OCI-LY3 (cell line): ENCODE measurements around the gene BAZ2B.

Source experiments
- H2AFZ ChIP-seq: fragments of 200-600, 300-600 bp; shearing (Covaris generic); 2 replicates; pipeline ENCODE4 v1.6.0; 2014; ENCODE audit warnings: antibody characterized with exemption, low read depth, low read length
- H3K27ac ChIP-seq: fragments of 200-600, 300-600 bp; sonication (generic); 2 replicates; pipeline ENCODE4 v1.5.1; 2014; ENCODE audit warnings: mild to moderate bottlenecking, low read length, moderate library complexity, mixed read lengths
- H3K27me3 ChIP-seq: fragments of 200-600, 300-600 bp; sonication (generic); 2 replicates; pipeline ENCODE4 v1.6.1; 2014; ENCODE audit warnings: low read depth, low read length, mixed read lengths
- H3K36me3 ChIP-seq: fragments of 200-600, 300-600 bp; sonication (generic); replicated peaks from 2 replicates; pipeline ENCODE3; 2014; ENCODE audit warnings: low read depth, low read length, mixed read lengths
- H3K4me1 ChIP-seq: fragments of 300-600, 200-600 bp; sonication (generic); 2 replicates; pipeline ENCODE4 v1.6.1; 2014; ENCODE audit warnings: low read length, mixed read lengths
- H3K4me2 ChIP-seq: fragments of 200-600, 300-600 bp; sonication (generic); 2 replicates; pipeline ENCODE4 v1.6.1; 2014; ENCODE audit warnings: low read length, mixed read lengths
- H3K4me3 ChIP-seq: fragments of 300-600, 200-600 bp; sonication (generic); 2 replicates; pipeline ENCODE4 v1.5.1; 2014; ENCODE audit warnings: antibody characterized with exemption, mild to moderate bottlenecking, low read length, moderate library complexity
- H3K79me2 ChIP-seq: fragments of 300-600, 200-600 bp; shearing (Covaris generic); 2 replicates; pipeline ENCODE4 v1.6.1; 2014; ENCODE audit warnings: mild to moderate bottlenecking, low read length, mixed read lengths
- H3K9ac ChIP-seq: fragments of 300-600, 200-600 bp; shearing (Covaris generic); 2 replicates; pipeline ENCODE4 v1.6.0; 2014; ENCODE audit warnings: mild to moderate bottlenecking, low read length, moderate library complexity
- H3K9me3 ChIP-seq: fragments of 200-600, 300-600 bp; shearing (Covaris generic); 2 replicates; pipeline ENCODE4 v1.6.1; 2014; ENCODE audit warnings: low read length, mixed read lengths; ENCODE audit not compliant: insufficient read depth
- H4K20me1 ChIP-seq: fragments of 200-600, 300-600 bp; sonication (generic); 2 replicates; pipeline ENCODE4 v1.6.1; 2016; ENCODE audit warnings: low read length, mixed read lengths; ENCODE audit not compliant: insufficient read depth
- CTCF ChIP-seq: fragments of 200-600, 300-600 bp; sonication (generic); IDR thresholded peaks from 2 replicates; pipeline ENCODE4 v1.5.1; 2014; ENCODE audit warnings: antibody characterized with exemption, low read length, low read depth
- EZH2phosphoT487 ChIP-seq: fragments of 200-600 bp; shearing (Covaris generic); IDR thresholded peaks from 2 replicates; pipeline ENCODE4 v1.6.1; 2018; ENCODE audit warnings: antibody characterized with exemption, mixed run types, low read depth

BAZ2B gene

DNA sequence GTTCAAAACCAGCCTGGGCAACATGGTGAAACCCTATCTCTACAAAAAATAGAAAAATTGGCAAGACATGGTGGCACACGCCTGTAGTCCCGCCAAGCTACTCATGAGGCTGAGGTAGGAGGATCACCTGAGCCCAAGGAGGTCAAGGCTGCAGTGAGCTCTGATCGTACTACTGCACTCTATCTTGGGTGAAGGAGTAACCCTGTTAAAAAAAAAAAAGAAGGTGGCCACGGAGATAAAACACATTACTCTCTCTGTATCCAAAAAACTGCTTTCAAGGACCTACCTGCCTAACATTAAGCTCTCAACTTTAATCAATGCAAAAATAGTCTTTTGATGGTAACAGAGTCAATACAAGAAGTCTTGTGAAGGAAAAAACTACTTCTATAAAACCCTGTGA is 57.3 kb downstream of the BAZ2B start:
- Histone ChIP-seq H3K27ac (no peak overlapping the region), H2AFZ (no peak overlapping the region), H3K9ac (no peak overlapping the region), H3K4me2 (no peak overlapping the region), H3K27me3 (no peaks in the 10 kb centered on the region), H4K20me1 (no peaks in the 10 kb centered on the region), H3K4me1 (no peaks in the 10 kb centered on the region), H3K36me3 (no peaks in the 10 kb centered on the region), H3K9me3 (no peaks in the 10 kb centered on the region), H3K79me2 (no peaks in the 10 kb centered on the region), H3K4me3 (no peak overlapping the region)
- TF ChIP-seq EZH2phosphoT487: no peak
- TF ChIP-seq CTCF: no peak

GRCh38 chr2:159558479-159558878 is 57.9 kb downstream of the BAZ2B start:
- Histone ChIP-seq H3K4me2 (no peak overlapping the region), H3K4me3 (no peak overlapping the region), H3K4me1 (no peaks in the 10 kb centered on the region), H4K20me1 (no peaks in the 10 kb centered on the region), H3K36me3 (no peaks in the 10 kb centered on the region), H3K9ac (no peak overlapping the region), H2AFZ (no peak overlapping the region), H3K27ac (no peak overlapping the region), H3K79me2 (no peaks in the 10 kb centered on the region), H3K9me3 (no peaks in the 10 kb centered on the region), H3K27me3 (no peaks in the 10 kb centered on the region)
- no peak for TF ChIP-seq CTCF
- no peak for TF ChIP-seq EZH2phosphoT487

- H3K4me2 ChIP-seq: no peak overlapping the region
- H3K4me3 ChIP-seq: no peak overlapping the region
- no peaks in the 10 kb centered on the region for H3K36me3 ChIP-seq
- H3K9me3 ChIP-seq: no peaks in the 10 kb centered on the region
- H2AFZ ChIP-seq: no peak overlapping the region
- H3K27ac ChIP-seq: no peak overlapping the region
- no peaks in the 10 kb centered on the region for H3K79me2 ChIP-seq
- H3K9ac ChIP-seq: no peak overlapping the region
- H3K27me3 ChIP-seq: no peaks in the 10 kb centered on the region
- no peaks in the 10 kb centered on the region for H3K4me1 ChIP-seq
- TF ChIP-seq EZH2phosphoT487: no peak
- TF ChIP-seq CTCF: peak; percentile 44
- H4K20me1 ChIP-seq: no peaks in the 10 kb centered on the region
These were observed 58.8 kb downstream of the BAZ2B start for GRCh38 chr2:159557437-159558034.

DNA sequence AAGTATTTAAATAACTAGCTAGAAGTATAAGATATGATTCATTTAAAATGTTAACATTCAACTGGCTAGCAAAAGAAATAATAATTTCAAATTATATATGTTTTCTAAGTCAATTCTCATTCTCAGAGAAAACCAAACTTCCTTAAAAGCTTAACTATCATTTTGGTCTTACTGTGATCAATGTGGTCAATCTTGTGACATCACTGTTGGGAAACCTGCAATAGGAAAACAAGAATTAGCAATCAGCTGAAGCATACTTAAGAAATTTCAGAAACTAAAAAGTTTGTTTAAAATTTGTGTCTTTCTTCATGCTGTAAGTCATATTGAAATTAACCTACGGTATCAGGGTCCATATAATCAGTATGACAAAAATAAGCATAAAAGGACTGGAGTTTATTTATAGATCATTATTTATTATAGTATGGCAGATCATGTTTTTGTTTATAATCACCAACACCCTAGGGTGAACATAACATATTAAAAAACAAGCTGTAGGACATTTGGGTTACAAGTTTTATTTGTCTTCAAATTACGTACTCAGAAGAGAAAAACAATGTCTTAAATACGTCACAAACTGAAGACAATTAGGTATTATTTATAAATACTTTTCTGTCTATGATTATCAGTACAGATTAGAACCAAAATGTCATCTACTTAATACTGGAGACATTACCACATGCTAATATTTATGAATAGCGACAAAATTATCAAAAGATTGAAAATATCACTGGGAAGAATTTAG is 60.5 kb downstream of the BAZ2B start:
- no peak overlapping the region for H3K4me3 ChIP-seq
- H3K27ac ChIP-seq: no peak overlapping the region
- H3K79me2 ChIP-seq: no peaks in the 10 kb centered on the region
- H3K4me2 ChIP-seq: no peak overlapping the region
- TF ChIP-seq EZH2phosphoT487 (no peak), CTCF (no peak)
- no peak overlapping the region for H3K9ac ChIP-seq
- H4K20me1 ChIP-seq: no peaks in the 10 kb centered on the region
- no peaks in the 10 kb centered on the region for H3K9me3 ChIP-seq
- no peaks in the 10 kb centered on the region for H3K4me1 ChIP-seq
- H2AFZ ChIP-seq: no peak overlapping the region
- no peaks in the 10 kb centered on the region for H3K27me3 ChIP-seq
- no peaks in the 10 kb centered on the region for H3K36me3 ChIP-seq
